HCT116 (cell line): ENCODE measurements around the gene PTPRQ. TPM values are rescaled to one million over a fixed set of nuclear protein-coding genes. Genes with fewer than 3 reads are reported as not detected.

Experiments
- ATAC-seq: fragments of 200-7000 bp; cut with Tn5 transposase; 2 replicates; pipeline ENCODE4 v1.9.1; 2020; ENCODE audit warnings: mild to moderate bottlenecking, moderate library complexity
- BruUV-seq: library from RNA; stranded (reverse); fragments of 400-500 nt; replicated peaks from 2 replicates; lab custom pipeline; 2021; lab: Mats Ljungman, UMichigan
- CTCF ChIA-PET: fragments of 300-600 bp; sonication (Branson Sonifier 250); formaldehyde crosslinking; loops from one replicate; lab custom pipeline; 2021; ENCODE audit warnings: antibody characterized with exemption; lab: Charles Lee
- POLR2A ChIA-PET: fragments of 300-600, 350-600 bp; sonication (Branson Sonifier 250); formaldehyde crosslinking; loops from one replicate; lab custom pipeline; 2021; ENCODE audit warnings: antibody characterized with exemption; lab: Charles Lee
- RAD21 ChIA-PET, 2 experiments: fragments of 300-600 bp; sonication (Branson Sonifier 250); formaldehyde crosslinking; loops; one replicate each; lab custom pipeline; 2023; ENCODE audit warnings: low total read pairs in 2 of 2; ENCODE audit not compliant: uncharacterized antibody in 2 of 2, unreplicated experiment in 2 of 2, low non-redundant PET in 1 of 2; lab: Charles Lee
- DNase-seq: peaks from one replicate; pipeline ENCODE4 v3.0.0-alpha.2; 2010; ENCODE audit warnings: low read depth, low spot score
- H2AFZ ChIP-seq: fragments of 200-600 bp; shearing (Covaris generic), sonication (generic); 2 replicates; pipeline ENCODE4 v1.6.1; 2017; ENCODE audit warnings: low read depth, mixed run types, mixed read lengths, antibody characterized with exemption, low read length; ENCODE audit not compliant: poor library complexity, severe bottlenecking
- H3K27ac ChIP-seq: 2 replicates; pipeline ENCODE4 v1.5.1; 2012; ENCODE audit warnings: low read depth, low read length
- H3K27me3 ChIP-seq: fragments of 200-600 bp; sonication (generic); 2 replicates; pipeline ENCODE4 v1.6.1; 2016; ENCODE audit warnings: mixed run types, low read length, mixed read lengths; ENCODE audit not compliant: insufficient read depth
- H3K36me3 ChIP-seq, 2 experiments: fragments of 200-500 bp in 1 of 2; fragments of 200-600 bp in 1 of 2; sonication (Bioruptor generic) in 1 of 2; sonication (generic) in 1 of 2; 2 replicates each; pipeline versions ENCODE4 v1.5.1 to v1.6.1; 2014 to 2016; ENCODE audit warnings: low read length in 2 of 2, inconsistent platforms in 1 of 2, mixed read lengths in 1 of 2, mixed run types in 1 of 2; ENCODE audit not compliant: insufficient read depth in 2 of 2, control insufficient read depth in 1 of 2
- H3K4me1 ChIP-seq, 2 experiments: fragments of 200-600 bp in 1 of 2; sonication (generic) in 1 of 2; 2 replicates each; pipeline versions ENCODE4 v1.5.1 to v1.6.1; 2012 to 2017; ENCODE audit warnings: low read length in 2 of 2, inconsistent platforms in 1 of 2, mild to moderate bottlenecking in 1 of 2, mixed read lengths in 1 of 2, mixed run types in 1 of 2, moderate library complexity in 1 of 2; ENCODE audit not compliant: insufficient read depth in 2 of 2, control insufficient read depth in 1 of 2
- H3K4me2 ChIP-seq: fragments of 200-600 bp; sonication (generic); 2 replicates; pipeline ENCODE4 v1.6.1; 2017; ENCODE audit warnings: mixed run types, low read length, mixed read lengths
- H3K4me3 ChIP-seq, 2 experiments: fragments of 200-600 bp in 1 of 2; sonication (generic) in 1 of 2; replicated peaks in 1 of 2; 2 replicates each; pipeline ENCODE4 v1.5.1; 2011 to 2016; ENCODE audit warnings: low read length in 2 of 2, control low read depth in 1 of 2, low read depth in 1 of 2, mild to moderate bottlenecking in 1 of 2, mixed read lengths in 1 of 2, mixed run types in 1 of 2
- H3K79me2 ChIP-seq: fragments of 200-600 bp; sonication (generic); 2 replicates; pipeline ENCODE4 v1.6.1; 2017; ENCODE audit warnings: mild to moderate bottlenecking, mixed run types, low read length, moderate library complexity, mixed read lengths; ENCODE audit not compliant: insufficient read depth
- H3K9ac ChIP-seq: fragments of 200-600 bp; sonication (generic); 2 replicates; pipeline ENCODE4 v1.6.1; 2016; ENCODE audit warnings: low read length, mixed read lengths
- H3K9me2 ChIP-seq: fragments of 200-600 bp; sonication (generic), shearing (Covaris generic); 2 replicates; pipeline ENCODE4 v1.6.1; 2017; ENCODE audit warnings: mixed run types, mild to moderate bottlenecking, moderate library complexity; ENCODE audit not compliant: insufficient read depth
- H3K9me3 ChIP-seq, 2 experiments: fragments of 200-500 bp in 1 of 2; fragments of 200-600 bp in 1 of 2; sonication (Bioruptor generic) in 1 of 2; sonication (generic) in 1 of 2; 2 replicates each; pipeline ENCODE4 v1.6.1; 2014 to 2017; ENCODE audit warnings: low read length in 2 of 2, mixed read lengths in 2 of 2, inconsistent platforms in 1 of 2, low read depth in 1 of 2, mild to moderate bottlenecking in 1 of 2, mixed run types in 1 of 2, moderate library complexity in 1 of 2; ENCODE audit not compliant: control insufficient read depth in 1 of 2, insufficient read depth in 1 of 2
- H4K20me1 ChIP-seq: fragments of 200-600 bp; sonication (generic), shearing (Covaris generic); 2 replicates; pipeline ENCODE4 v1.6.1; 2017; ENCODE audit warnings: mixed run types, mild to moderate bottlenecking, moderate library complexity; ENCODE audit not compliant: insufficient read depth
- CEBPB ChIP-seq: IDR thresholded peaks from 2 replicates; pipeline ENCODE4 v1.6.1; 2012; ENCODE audit warnings: low read depth
- CTCF ChIP-seq, 3 experiments: fragments of 200-600 bp in 1 of 3; sonication (generic) in 1 of 3; IDR thresholded peaks in 2 of 3; conservative IDR thresholded peaks in 1 of 3; 2 replicates each; pipeline ENCODE4 v1.5.1; 2012 to 2017; ENCODE audit warnings: low read depth in 2 of 3, low read length in 2 of 3, antibody characterized with exemption in 1 of 3, borderline replicate concordance in 1 of 3, control low read depth in 1 of 3, mild to moderate bottlenecking in 1 of 3, mixed read lengths in 1 of 3, mixed run types in 1 of 3, moderate library complexity in 1 of 3; ENCODE audit not compliant: insufficient read depth in 1 of 3
- EGR1 ChIP-seq: IDR thresholded peaks from 2 replicates; pipeline ENCODE4 v1.6.1; 2012; ENCODE audit warnings: low read depth
- ELF1 ChIP-seq: IDR thresholded peaks from 2 replicates; pipeline ENCODE4 v1.6.1; 2012; ENCODE audit warnings: low read depth, borderline replicate concordance
- FOSL1 ChIP-seq: IDR thresholded peaks from 2 replicates; pipeline ENCODE4 v1.6.1; 2012; ENCODE audit warnings: low read depth
- RAD21 ChIP-seq: IDR thresholded peaks from 2 replicates; pipeline ENCODE4 v1.6.1; 2012; ENCODE audit warnings: low read depth, mild to moderate bottlenecking
- REST ChIP-seq: IDR thresholded peaks from 2 replicates; pipeline ENCODE4 v1.6.1; 2012; ENCODE audit warnings: low read depth
- SP1 ChIP-seq: IDR thresholded peaks from 2 replicates; pipeline ENCODE4 v1.6.1; 2012; ENCODE audit warnings: low read depth
- TCF7L2 ChIP-seq: IDR thresholded peaks from 2 replicates; pipeline ENCODE4 v1.7.0; 2011; ENCODE audit warnings: borderline replicate concordance, inconsistent platforms; ENCODE audit not compliant: insufficient read depth, insufficient read length; ENCODE audit errors: extremely low read depth
- YY1 ChIP-seq: IDR thresholded peaks from 2 replicates; pipeline ENCODE4 v1.6.1; 2011; ENCODE audit warnings: low read length, low read depth, moderate library complexity, mild to moderate bottlenecking; ENCODE audit not compliant: insufficient replicate concordance; ENCODE audit errors: extremely low read depth
- intact Hi-C: fragments of 100-400 bp; cut with micrococcal nuclease; formaldehyde crosslinking; loops from 2 replicates; pipeline ENCODE4 v1.10.0; 2022
- total RNA-seq: library from RNA; stranded (reverse); gene quantifications from one replicate; pipeline ENCODE4 v1.2.1, GENCODE V29; 2021; ENCODE audit not compliant: unreplicated experiment

PTPRQ gene
- total RNA-seq, 1 experiment from 2014 or later = not detected

GRCh38 chr12:80498059-80498728, 54.2 kb downstream of the PTPRQ start:
- no peaks in the 10 kb centered on the region for H3K36me3 ChIP-seq
- no peaks in the 10 kb centered on the region for H4K20me1 ChIP-seq
- TF ChIP-seq YY1 (no peak), EGR1 (no peak), RAD21 (no peak), SP1 (no peak), CEBPB (no peak)
- H3K4me2 ChIP-seq = no peak overlapping the region
- no TSS peak for BruUV-seq
- no peaks in the 10 kb centered on the region for H3K9me3 ChIP-seq
- H3K9me2 ChIP-seq = no peaks in the 10 kb centered on the region
- H3K4me3 ChIP-seq = no peak overlapping the region
- ATAC-seq (no peak), DNase-seq (no peak)
- no peak overlapping the region for H2AFZ ChIP-seq
- no peaks in the 10 kb centered on the region for H3K27me3 ChIP-seq
- no peaks in the 10 kb centered on the region for H3K4me1 ChIP-seq
- CTCF ChIA-PET = no interaction called here
- RAD21 ChIA-PET = no interaction called here
- H3K27ac ChIP-seq = no peak overlapping the region
- POLR2A ChIA-PET = no interaction called here
- intact Hi-C loops = no loop called here
- H3K79me2 ChIP-seq = no peaks in the 10 kb centered on the region
- H3K9ac ChIP-seq = no peak overlapping the region

- no peaks in the 10 kb centered on the region for H3K4me1 ChIP-seq
- ChIA-PET CTCF (no interaction called here), RAD21 (no interaction called here), POLR2A (no interaction called here)
- no TSS peak for BruUV-seq
- no peaks in the 10 kb centered on the region for H4K20me1 ChIP-seq
- no peaks in the 10 kb centered on the region for H3K79me2 ChIP-seq
- no peak overlapping the region for H3K9ac ChIP-seq
- no peaks in the 10 kb centered on the region for H3K9me2 ChIP-seq
- no peaks in the 10 kb centered on the region for H3K9me3 ChIP-seq
- ATAC-seq (no peak), DNase-seq (no peak)
- no peaks in the 10 kb centered on the region for H3K27me3 ChIP-seq
- no peak overlapping the region for H3K4me3 ChIP-seq
- H3K27ac ChIP-seq = no peak overlapping the region
- no peak overlapping the region for H3K4me2 ChIP-seq
- intact Hi-C loops = no loop called here
- no peak overlapping the region for H2AFZ ChIP-seq
- H3K36me3 ChIP-seq = no peaks in the 10 kb centered on the region
- no peak for TF ChIP-seq REST
- TF ChIP-seq EGR1 = no peak
- no peak for TF ChIP-seq TCF7L2
- no peak for TF ChIP-seq CTCF (IDR thresholded peaks at IDR 0.05 in 2 of 3, conservative IDR thresholded peaks at IDR 0.05 in 1 of 3; ENCODE audit: borderline replicate concordance in 1 of 3, insufficient read depth in 1 of 3, low read depth in 2 of 3, low read length in 2 of 3)
- TF ChIP-seq FOSL1 = no peak
- no peak for TF ChIP-seq CEBPB
- TF ChIP-seq ELF1 = no peak
Observed at GRCh38 chr12:80504389-80505163, 60.5 kb downstream of the PTPRQ start.
